T-helper 1 cell (primary cell): ENCODE data around the gene PTH2.

Source experiments
- DNase-seq, 5 donors: peaks; one replicate each; pipeline ENCODE4 v3.0.0-alpha.2; 2012 to 2020

Gene PTH2

GRCh38 chr19:49409441-49410029 is 13.7 kb downstream of the PTH2 start:
- peak in 1 of 5 donors; percentile 52 for DNase-seq

- no peak for DNase-seq
These were observed 14.3 kb downstream of the PTH2 start for GRCh38 chr19:49408816-49409440.

- no peak for DNase-seq
These were observed 15.7 kb downstream of the PTH2 start for GRCh38 chr19:49407482-49408015.

- DNase-seq = no peak
These were observed 16.2 kb downstream of the PTH2 start for GRCh38 chr19:49407079-49407478.

- DNase-seq = no peak
These were observed 19.6 kb downstream of the PTH2 start for GRCh38 chr19:49403404-49404187.

GRCh38 chr19:49400029-49400428 is 23.2 kb downstream of the PTH2 start:
- DNase-seq = no peak

- no peak for DNase-seq
These were observed 24.3 kb downstream of the PTH2 start for GRCh38 chr19:49398931-49399330.

GRCh38 chr19:49398001-49398615 is 25.1 kb downstream of the PTH2 start:
- DNase-seq = no peak

- no peak for DNase-seq
These were observed 26.3 kb downstream of the PTH2 start for GRCh38 chr19:49396738-49397505.

GRCh38 chr19:49395581-49396407 is 27.4 kb downstream of the PTH2 start:
- DNase-seq = no peak

- DNase-seq = no peak
These were observed 29.4 kb downstream of the PTH2 start for GRCh38 chr19:49393881-49394280.

- DNase-seq = peak; percentile 52 to 80 (median 70)
These were observed 31.5 kb downstream of the PTH2 start for GRCh38 chr19:49391581-49392399.

GRCh38 chr19:49390929-49391359 is 32.3 kb downstream of the PTH2 start:
- DNase-seq = no peak

- DNase-seq = no peak
These were observed 32.9 kb downstream of the PTH2 start for GRCh38 chr19:49390131-49390928.

- DNase-seq = no peak
These were observed 33.8 kb downstream of the PTH2 start for GRCh38 chr19:49389406-49389805.

- DNase-seq = peak; percentile 74 to 88 (median 77)
These were observed 35.3 kb downstream of the PTH2 start, which contains the start of gene KASH5 for GRCh38 chr19:49387936-49388372. Gene KASH5 (plus strand): TSS chr19:49388249. CDS start chr19:49390884, 2,635 bp downstream.

GRCh38 chr19:49383599-49383998 is 39.6 kb downstream of the PTH2 start:
- DNase-seq = no peak

- no peak for DNase-seq
These were observed 40.6 kb downstream of the PTH2 start for GRCh38 chr19:49382639-49383038.

GRCh38 chr19:49380391-49380790 is 42.9 kb downstream of the PTH2 start:
- no peak for DNase-seq
